ENCODE data around the gene PPIP5K1. TPM values are rescaled to one million over a fixed set of nuclear protein-coding genes. Genes with fewer than 3 reads are reported as not detected.

The PPIP5K1 gene
- total RNA-seq, 2 donors from 2014 or later, result 43.5 to 61.2 TPM

DNA sequence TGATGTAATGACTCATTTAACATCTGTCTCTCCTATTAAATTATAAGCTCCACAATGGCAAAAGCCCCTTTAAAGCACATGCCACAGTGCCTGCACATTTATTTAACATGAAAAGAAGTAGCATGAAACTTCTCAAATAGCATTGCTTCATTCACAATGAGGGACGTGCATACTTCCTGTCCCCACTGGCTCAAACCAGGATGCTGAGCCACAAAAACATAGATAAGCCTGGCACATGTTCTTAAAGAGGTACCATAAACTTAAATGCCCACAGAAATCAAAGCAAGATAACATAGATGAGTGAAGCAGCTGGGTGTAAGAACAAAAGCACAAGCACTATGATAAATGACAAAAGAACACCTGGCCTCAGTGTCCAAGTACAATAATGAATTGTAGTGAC, 100.8 kb downstream of the PPIP5K1 start:
- ATAC-seq (ENCODE audit: insufficient number of reproducible peaks, low FRiP score, low read depth) (no peak), DNase-seq (ENCODE audit: low spot score) (no peak)
- Histone ChIP-seq H3K36me3 (no peaks in the 10 kb centered on the region), H3K4me3 (no peak overlapping the region), H3K27ac (no peak overlapping the region), H3K27me3 (replicated peaks; ENCODE audit: insufficient read depth) (no peaks in the 10 kb centered on the region), H3K9me3 (no peaks in the 10 kb centered on the region), H3K4me1 (ENCODE audit: control insufficient read depth in 1 of 2, low read depth in 2 of 2) (peaks cover 14 to 33% of the 10 kb centered on the region in 2 donors)
- TF ChIP-seq, protein P1, sequence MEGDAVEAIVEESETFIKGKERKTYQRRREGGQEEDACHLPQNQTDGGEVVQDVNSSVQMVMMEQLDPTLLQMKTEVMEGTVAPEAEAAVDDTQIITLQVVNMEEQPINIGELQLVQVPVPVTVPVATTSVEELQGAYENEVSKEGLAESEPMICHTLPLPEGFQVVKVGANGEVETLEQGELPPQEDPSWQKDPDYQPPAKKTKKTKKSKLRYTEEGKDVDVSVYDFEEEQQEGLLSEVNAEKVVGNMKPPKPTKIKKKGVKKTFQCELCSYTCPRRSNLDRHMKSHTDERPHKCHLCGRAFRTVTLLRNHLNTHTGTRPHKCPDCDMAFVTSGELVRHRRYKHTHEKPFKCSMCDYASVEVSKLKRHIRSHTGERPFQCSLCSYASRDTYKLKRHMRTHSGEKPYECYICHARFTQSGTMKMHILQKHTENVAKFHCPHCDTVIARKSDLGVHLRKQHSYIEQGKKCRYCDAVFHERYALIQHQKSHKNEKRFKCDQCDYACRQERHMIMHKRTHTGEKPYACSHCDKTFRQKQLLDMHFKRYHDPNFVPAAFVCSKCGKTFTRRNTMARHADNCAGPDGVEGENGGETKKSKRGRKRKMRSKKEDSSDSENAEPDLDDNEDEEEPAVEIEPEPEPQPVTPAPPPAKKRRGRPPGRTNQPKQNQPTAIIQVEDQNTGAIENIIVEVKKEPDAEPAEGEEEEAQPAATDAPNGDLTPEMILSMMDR (IDR thresholded peaks at IDR 0.05), result no peak

GRCh38 chr15:43488790-43489189, 101.2 kb downstream of the PPIP5K1 start:
- no peaks in the 10 kb centered on the region for H3K36me3 ChIP-seq
- H3K9me3 ChIP-seq, result no peaks in the 10 kb centered on the region
- no peak for ATAC-seq (ENCODE audit: insufficient number of reproducible peaks, low FRiP score, low read depth)
- no peak overlapping the region for H3K4me3 ChIP-seq
- H3K4me1 ChIP-seq (ENCODE audit: control insufficient read depth in 1 of 2, low read depth in 2 of 2), result peaks cover 14 to 33% of the 10 kb centered on the region in 2 donors
- TF ChIP-seq, protein P1 (IDR thresholded peaks at IDR 0.05), result no peak
- no peak overlapping the region for H3K27ac ChIP-seq
- no peaks in the 10 kb centered on the region for H3K27me3 ChIP-seq (replicated peaks; ENCODE audit: insufficient read depth)
- DNase-seq (ENCODE audit: low spot score), result no peak

- TF ChIP-seq, protein P1 (IDR thresholded peaks at IDR 0.05), result no peak
- Histone ChIP-seq H3K9me3 (no peaks in the 10 kb centered on the region), H3K36me3 (no peaks in the 10 kb centered on the region), H3K4me1 (ENCODE audit: control insufficient read depth in 1 of 2, low read depth in 2 of 2) (peaks cover 14 to 27% of the 10 kb centered on the region in 2 donors), H3K27ac (no peak overlapping the region), H3K4me3 (no peak overlapping the region), H3K27me3 (replicated peaks; ENCODE audit: insufficient read depth) (no peaks in the 10 kb centered on the region)
- DNase-seq (ENCODE audit: low spot score) (no peak), ATAC-seq (ENCODE audit: insufficient number of reproducible peaks, low FRiP score, low read depth) (no peak)
Observed at GRCh38 chr15:43487271-43487895, 102.6 kb downstream of the PPIP5K1 start.

DNA sequence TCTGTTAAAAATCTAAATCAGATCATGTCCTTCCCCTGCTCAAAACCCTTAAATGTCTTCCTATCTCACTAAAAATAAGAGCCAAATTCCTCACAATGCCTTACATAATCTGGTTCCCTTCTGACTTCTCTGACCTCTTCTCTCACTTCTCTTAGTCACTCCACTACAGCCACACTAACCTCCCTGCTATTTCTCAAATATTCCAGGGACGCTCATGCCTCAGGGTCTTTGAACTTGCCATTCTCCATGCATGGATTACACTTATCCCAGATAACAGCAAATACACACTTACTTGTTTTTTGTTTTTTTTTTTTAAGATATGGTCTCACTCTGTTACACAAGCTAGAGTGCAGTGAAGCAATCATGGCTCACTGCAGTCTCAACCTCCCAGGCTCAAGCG, 105.6 kb downstream of the PPIP5K1 start:
- DNase-seq (ENCODE audit: low spot score), result no peak
- Histone ChIP-seq H3K27me3 (replicated peaks; ENCODE audit: insufficient read depth) (no peaks in the 10 kb centered on the region), H3K4me3 (no peak overlapping the region), H3K36me3 (peaks cover 1% of the 10 kb centered on the region), H3K27ac (no peak overlapping the region), H3K4me1 (ENCODE audit: control insufficient read depth in 1 of 2, low read depth in 2 of 2) (peaks cover 6 to 13% of the 10 kb centered on the region in 2 donors), H3K9me3 (no peaks in the 10 kb centered on the region)
- TF ChIP-seq, protein P1 (IDR thresholded peaks at IDR 0.05), result no peak
- ATAC-seq (ENCODE audit: insufficient number of reproducible peaks, low FRiP score, low read depth), result no peak

Other genes starting within 250 kb of the PPIP5K1 start
- 10 to 100 TPM; 13.9 to 19.1 TPM for gene ZSCAN29, start 219.2 kb downstream of the PPIP5K1 start, total RNA-seq
- 10 to 100 TPM; 18.8 to 36.0 TPM for gene TUBGCP4, start 219.1 kb downstream of the PPIP5K1 start, total RNA-seq
- gene TP53BP1, start 97.1 kb downstream of the PPIP5K1 start, total RNA-seq, result 10 to 100 TPM; 23.2 to 31.5 TPM
- 10 to 100 TPM; 29.8 to 39.4 TPM for gene MAP1A, start 72.6 kb downstream of the PPIP5K1 start, total RNA-seq
- gene CKMT1B, start 3.8 kb upstream of the PPIP5K1 start, total RNA-seq, result not detected
- gene STRC, start 28.6 kb upstream of the PPIP5K1 start, total RNA-seq, result 1 to 10 TPM; 1.1 to 1.2 TPM
- 1 to 10 TPM; 3.0 to 5.2 TPM for gene CATSPER2, start 58.6 kb upstream of the PPIP5K1 start, total RNA-seq
- not detected for gene CKMT1A, start 103.7 kb upstream of the PPIP5K1 start, total RNA-seq
- gene PDIA3, start 156.2 kb upstream of the PPIP5K1 start, total RNA-seq, result 100 to 1,000 TPM; 136 to 144 TPM
- gene ELL3, start 186.8 kb upstream of the PPIP5K1 start, total RNA-seq, result 10 to 100 TPM in 1 of 2 donors, 1 to 10 TPM in 1; 7.2 to 11.2 TPM
- 100 to 1,000 TPM; 532 to 761 TPM for gene SERF2, start 202.1 kb upstream of the PPIP5K1 start, total RNA-seq
- not detected for gene SERINC4, start 210.0 kb upstream of the PPIP5K1 start, total RNA-seq
- 10 to 100 TPM in 1 of 2 donors, 1 to 10 TPM in 1; 9.2 to 21.2 TPM for gene HYPK, start 210.4 kb upstream of the PPIP5K1 start, total RNA-seq
- gene MFAP1, start 234.5 kb upstream of the PPIP5K1 start, total RNA-seq, result 10 to 100 TPM in 1 of 2 donors, 1 to 10 TPM in 1; 6.8 to 20.8 TPM
- gene WDR76, start 236.8 kb upstream of the PPIP5K1 start, total RNA-seq, result 1 to 10 TPM; 3.8 to 6.6 TPM